ENCODE data around the gene OR10AG1. TPM values are rescaled to one million over a fixed set of nuclear protein-coding genes. Genes with fewer than 3 reads are reported as not detected.

The OR10AG1 gene
- not detected for polyA plus RNA-seq (ENCODE audit: insufficient read length in 4 of 4)

- no peak for DNase-seq (ENCODE audit: low read depth in 4 of 4, low spot score in 2 of 4)
Observed at GRCh38 chr11:55969845-55970244, at the start of gene OR10AG1. Gene OR10AG1, minus strand, starts transcription at chr11:55969945. Its CDS starts 38 bp downstream, at chr11:55969907.

DNA sequence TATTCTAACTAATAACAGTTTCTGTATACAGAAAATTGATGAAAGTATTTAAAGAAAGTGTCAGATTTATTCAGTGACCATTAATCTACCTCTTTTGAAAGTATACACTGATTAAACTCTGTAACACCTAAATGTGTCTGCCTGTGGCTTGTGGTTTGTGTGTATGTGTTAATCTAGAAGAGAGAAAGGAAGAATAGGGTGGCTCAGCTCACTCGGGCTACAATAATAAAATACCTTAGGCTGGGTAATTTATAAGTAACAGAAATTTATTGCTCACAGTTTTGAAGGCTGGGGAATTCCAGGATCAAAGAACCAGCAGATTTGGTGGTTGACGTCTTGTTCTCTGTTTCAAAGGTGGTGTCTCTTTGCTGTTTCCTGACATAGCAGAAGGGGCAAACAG is 44.1 kb upstream of the OR10AG1 start:
- no peak for DNase-seq (ENCODE audit: low read depth in 4 of 4, low spot score in 2 of 4)

- no peak for DNase-seq (ENCODE audit: low read depth in 4 of 4, low spot score in 2 of 4)
Observed at GRCh38 chr11:56010716-56011115, 41.0 kb upstream of the OR10AG1 start.

GRCh38 chr11:55994525-55994924 is 24.8 kb upstream of the OR10AG1 start, which contains the start of gene OR5F1:
Gene OR5F1, minus strand, starts transcription at chr11:55994625. Its CDS starts 0 bp downstream, at chr11:55994625.
- no peak for DNase-seq (ENCODE audit: low read depth in 4 of 4, low spot score in 2 of 4)

DNA sequence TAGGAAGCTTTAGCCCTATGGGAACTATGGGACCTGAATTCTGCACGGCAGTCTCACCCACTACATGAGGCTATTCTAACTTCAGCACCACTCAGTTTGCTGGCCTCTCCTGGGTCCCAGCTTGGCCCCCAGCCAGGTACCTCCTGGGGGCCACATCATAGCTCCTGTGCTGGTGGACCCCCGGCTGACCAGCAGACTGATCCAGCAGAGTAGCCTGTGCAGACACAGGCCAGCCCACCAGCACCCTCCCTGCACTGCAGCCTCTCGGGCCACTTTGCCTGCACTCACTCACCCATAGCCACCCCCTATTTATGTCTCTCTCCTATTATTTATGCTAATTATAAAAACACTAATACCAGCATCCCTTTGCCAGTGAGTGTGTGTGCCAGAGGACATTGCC is 1.2 kb upstream of the OR10AG1 start:
- DNase-seq (ENCODE audit: low read depth in 4 of 4, low spot score in 2 of 4) = no peak

- DNase-seq (ENCODE audit: low read depth in 4 of 4, low spot score in 2 of 4) = no peak
Observed at GRCh38 chr11:55967914-55968313, 1.8 kb downstream of the OR10AG1 start.

GRCh38 chr11:55966391-55966790 is 3.4 kb downstream of the OR10AG1 start:
- no peak for DNase-seq (ENCODE audit: low read depth in 4 of 4, low spot score in 2 of 4)

DNA sequence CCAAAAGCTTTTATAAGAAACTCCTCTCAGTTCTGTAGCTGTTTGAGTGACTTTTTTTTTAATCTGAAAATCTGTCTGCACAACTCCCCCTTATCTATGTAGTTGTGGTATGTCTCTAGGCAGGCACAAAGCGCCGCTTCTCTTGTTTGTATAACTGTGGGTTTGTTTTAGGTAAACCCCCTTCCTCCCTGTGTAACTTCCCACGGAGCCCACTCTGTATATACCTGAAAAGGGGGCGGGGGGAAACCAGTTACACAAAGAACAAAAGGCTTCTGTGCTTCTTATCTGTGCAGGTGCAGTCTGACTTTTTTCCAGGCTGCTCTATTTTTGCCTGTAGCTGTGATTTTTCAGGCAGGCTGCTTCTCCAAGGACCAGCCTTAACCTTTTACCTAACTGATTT is 13.2 kb downstream of the OR10AG1 start:
- DNase-seq (ENCODE audit: low read depth in 4 of 4, low spot score in 2 of 4) = no peak

DNA sequence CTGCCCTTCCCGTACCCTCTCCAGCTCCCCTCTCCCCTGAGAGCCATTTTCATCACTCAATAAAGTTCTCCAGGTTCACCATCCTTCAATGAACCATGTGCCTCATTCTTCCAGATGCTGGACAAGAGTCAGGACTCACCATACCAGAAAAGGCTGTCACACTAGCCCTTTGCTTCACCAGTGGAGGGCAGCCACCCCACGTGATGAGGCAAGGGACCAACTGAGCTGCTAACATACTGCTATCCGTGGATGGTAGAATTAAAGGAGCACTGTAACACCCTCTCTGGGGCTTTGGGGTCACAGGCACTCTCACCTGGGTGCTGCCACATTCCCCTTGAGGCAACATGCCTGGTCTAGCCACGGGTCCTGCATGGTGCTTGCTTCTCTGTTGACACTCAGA is 20.4 kb downstream of the OR10AG1 start:
- no peak for DNase-seq (ENCODE audit: low read depth in 4 of 4, low spot score in 2 of 4)

DNA sequence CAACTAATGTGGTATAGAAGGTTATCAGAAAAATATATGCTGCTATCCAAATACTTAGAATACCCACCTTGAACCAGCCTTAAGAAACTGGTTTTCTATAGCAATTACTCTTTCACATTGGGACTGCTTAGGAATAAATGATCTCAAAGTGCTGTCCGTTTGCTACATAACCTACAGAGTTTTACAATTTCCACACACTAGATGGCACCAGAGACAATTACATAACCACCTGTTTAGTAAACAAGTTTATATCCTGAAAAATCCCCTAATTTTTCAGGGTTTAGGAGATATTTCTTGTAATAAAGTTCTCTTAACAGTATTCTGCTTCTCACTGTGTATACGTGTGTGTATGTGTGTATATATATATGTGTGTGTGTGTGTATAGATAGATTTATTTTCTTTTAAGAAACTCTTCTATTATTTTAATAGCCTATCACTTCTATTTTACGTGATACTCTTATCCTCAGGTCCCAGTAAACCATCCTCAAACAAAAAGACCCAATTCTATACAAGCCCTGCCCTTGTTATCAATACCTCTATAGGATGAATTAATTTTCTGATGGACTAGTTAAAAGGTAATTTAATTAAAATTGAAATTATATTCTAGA is 26.9 kb downstream of the OR10AG1 start:
- peak in 1 of 4 donors; percentile 2 for DNase-seq (ENCODE audit: low read depth in 4 of 4, low spot score in 2 of 4)

GRCh38 chr11:55936300-55936699 is 33.4 kb downstream of the OR10AG1 start, which contains the start of gene OR5I1:
Gene OR5I1, minus strand, starts transcription at chr11:55936400. Its CDS starts 0 bp downstream, at chr11:55936400.
- no peak for DNase-seq (ENCODE audit: low read depth in 4 of 4, low spot score in 2 of 4)

DNA sequence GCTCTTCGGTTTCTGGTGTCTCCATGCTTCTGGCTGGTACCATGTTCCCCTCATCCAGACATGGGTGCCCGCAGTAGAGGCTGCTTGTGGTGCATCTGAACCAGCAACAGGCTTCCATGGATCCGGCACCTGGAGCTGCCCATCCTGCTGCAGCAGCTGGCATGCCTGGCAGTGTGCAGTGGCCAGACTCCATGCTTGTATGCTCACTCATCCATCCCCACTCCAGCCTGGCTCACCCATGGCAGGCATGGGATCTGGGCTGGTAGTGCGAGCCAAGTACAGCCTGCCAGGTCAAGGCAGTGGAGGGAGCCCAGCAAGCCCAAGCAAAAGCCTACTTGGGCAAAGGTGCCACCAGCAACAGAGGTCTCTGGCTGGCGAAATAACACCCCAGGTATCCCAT is 49.2 kb downstream of the OR10AG1 start:
- DNase-seq (ENCODE audit: low read depth in 4 of 4, low spot score in 2 of 4) = no peak

Other genes with a start within 250 kb of the OR10AG1 start
- not detected for gene OR5D13, start 196.5 kb downstream of the OR10AG1 start, polyA plus RNA-seq (ENCODE audit: insufficient read length in 4 of 4)
- not detected for gene OR5D14, start 174.4 kb downstream of the OR10AG1 start, polyA plus RNA-seq (ENCODE audit: insufficient read length in 4 of 4)
- not detected for gene OR5L1, start 158.6 kb downstream of the OR10AG1 start, polyA plus RNA-seq (ENCODE audit: insufficient read length in 4 of 4)
- not detected for gene OR5D18, start 150.3 kb downstream of the OR10AG1 start, polyA plus RNA-seq (ENCODE audit: insufficient read length in 4 of 4)
- gene OR5L2, start 142.7 kb downstream of the OR10AG1 start, polyA plus RNA-seq (ENCODE audit: insufficient read length in 4 of 4) = not detected
- gene OR5D16, start 131.2 kb downstream of the OR10AG1 start, polyA plus RNA-seq (ENCODE audit: insufficient read length in 4 of 4) = not detected
- gene TRIM51, start 86.6 kb downstream of the OR10AG1 start, polyA plus RNA-seq (ENCODE audit: insufficient read length in 4 of 4) = not detected
- not detected for gene OR5W2, start 55.4 kb downstream of the OR10AG1 start, polyA plus RNA-seq (ENCODE audit: insufficient read length in 4 of 4)
- not detected for gene OR5I1, start 33.5 kb downstream of the OR10AG1 start, polyA plus RNA-seq (ENCODE audit: insufficient read length in 4 of 4)
- gene OR5F1, start 24.7 kb upstream of the OR10AG1 start, polyA plus RNA-seq (ENCODE audit: insufficient read length in 4 of 4) = not detected
- gene OR5AS1, start 57.7 kb upstream of the OR10AG1 start, polyA plus RNA-seq (ENCODE audit: insufficient read length in 4 of 4) = under 1 TPM in 3 of 4 donors, not detected in 1; 0.03 to 0.09 (median 0.09) TPM
- not detected for gene OR8I2, start 123.4 kb upstream of the OR10AG1 start, polyA plus RNA-seq (ENCODE audit: insufficient read length in 4 of 4)
- gene OR8H2, start 133.7 kb upstream of the OR10AG1 start, polyA plus RNA-seq (ENCODE audit: insufficient read length in 4 of 4) = under 1 TPM in 2 of 4 donors, not detected in 2; 0.07 to 0.08 TPM
- gene OR8H3, start 152.4 kb upstream of the OR10AG1 start, polyA plus RNA-seq (ENCODE audit: insufficient read length in 4 of 4) = not detected
- not detected for gene OR8J3, start 170.3 kb upstream of the OR10AG1 start, polyA plus RNA-seq (ENCODE audit: insufficient read length in 4 of 4)
- gene OR8K5, start 190.4 kb upstream of the OR10AG1 start, polyA plus RNA-seq (ENCODE audit: insufficient read length in 4 of 4) = not detected
- not detected for gene OR5J2, start 206.7 kb upstream of the OR10AG1 start, polyA plus RNA-seq (ENCODE audit: insufficient read length in 4 of 4)

Data from left renal cortex interstitium (tissue), 4 donors.